H1 (cell line): Measurements from ENCODE around the gene SRSF1. TPM values are rescaled to one million over a fixed set of nuclear protein-coding genes. Genes with fewer than 3 reads are reported as not detected.

Experiments used
- CTCF ChIA-PET: fragments of 300-600 bp; sonication (Branson Sonifier 250); formaldehyde crosslinking; loops from one replicate; lab custom pipeline; 2021; ENCODE audit not compliant: partially characterized antibody; lab: Charles Lee
- POLR2A ChIA-PET: fragments of 300-600 bp; sonication (Branson Sonifier 250); formaldehyde crosslinking; loops from one replicate; lab custom pipeline; 2021; ENCODE audit warnings: inconsistent platforms; ENCODE audit not compliant: partially characterized antibody; lab: Charles Lee
- DNase-seq, 2 experiments: peaks; one replicate each; pipeline versions ENCODE4 v3.0.0 to v3.0.0-alpha.2; 2010 to 2022; ENCODE audit warnings: low spot score in 2 of 2, low read depth in 1 of 2, mixed read lengths in 1 of 2
- FAIRE-seq: peaks from 2 replicates; lab custom pipeline; 2011; peaks lifted over from hg19 to GRCh38; lab: Jason Lieb, UNC
- H2AFZ ChIP-seq: 2 replicates; pipeline ENCODE4 v1.8.1; 2012; ENCODE audit warnings: low read length, inconsistent platforms
- H2AK5ac ChIP-seq: 2 replicates; pipeline ENCODE4 v1.6.1; 2013; ENCODE audit warnings: low read depth, low read length
- H2BK120ac ChIP-seq: replicated peaks from 2 replicates; pipeline ENCODE3; 2013; ENCODE audit warnings: low read depth, low read length, inconsistent platforms
- H2BK12ac ChIP-seq: 2 replicates; pipeline ENCODE4 v1.6.1; 2013; ENCODE audit warnings: low read depth, low read length
- H2BK15ac ChIP-seq: 2 replicates; pipeline ENCODE4 v1.6.1; 2013; ENCODE audit warnings: low read length
- H2BK20ac ChIP-seq: 2 replicates; pipeline ENCODE4 v1.6.1; 2013; ENCODE audit warnings: low read length
- H2BK5ac ChIP-seq: 2 replicates; pipeline ENCODE4 v1.6.1; 2013; ENCODE audit warnings: low read depth, low read length
- H3K14ac ChIP-seq: 2 replicates; pipeline ENCODE4 v1.6.1; 2013; ENCODE audit warnings: inconsistent platforms; ENCODE audit not compliant: insufficient read length
- H3K18ac ChIP-seq: 2 replicates; pipeline ENCODE4 v1.6.1; 2013; ENCODE audit warnings: low read length; ENCODE audit errors: extremely low read depth
- H3K23ac ChIP-seq: 2 replicates; pipeline ENCODE4 v1.6.1; 2013; ENCODE audit warnings: inconsistent platforms; ENCODE audit not compliant: insufficient read length
- H3K23me2 ChIP-seq: 2 replicates; pipeline ENCODE4 v1.6.1; 2013; ENCODE audit warnings: low read depth, low read length
- H3K27ac ChIP-seq: 2 replicates; pipeline ENCODE4 v1.6.1; 2011; ENCODE audit warnings: low read depth, low read length, inconsistent platforms
- H3K27me3 ChIP-seq, 4 experiments: replicated peaks in 1 of 4; 1 replicate in 1 of 4; 2 replicates in 3 of 4; pipeline versions ENCODE4 v1.6.1 to v1.8.1; 2011 to 2013; ENCODE audit warnings: low read length in 3 of 4, mild to moderate bottlenecking in 3 of 4, inconsistent platforms in 2 of 4, mixed read lengths in 2 of 4, moderate library complexity in 1 of 4; ENCODE audit not compliant: control insufficient read depth in 3 of 4, insufficient read depth in 3 of 4; ENCODE audit errors: extremely low read depth in 1 of 4
- H3K36me3 ChIP-seq, 4 experiments: 2 replicates each; pipeline versions ENCODE4 v1.6.1 to v1.8.1; 2011 to 2013; ENCODE audit warnings: mild to moderate bottlenecking in 4 of 4, low read length in 3 of 4, moderate library complexity in 2 of 4, control low read depth in 1 of 4, inconsistent platforms in 1 of 4; ENCODE audit not compliant: insufficient read depth in 4 of 4, control insufficient read depth in 2 of 4
- H3K4ac ChIP-seq: replicated peaks from 2 replicates; pipeline ENCODE3; 2013; ENCODE audit warnings: low read length, low read depth, mixed read lengths, inconsistent platforms; ENCODE audit not compliant: insufficient read length
- H3K4me1 ChIP-seq, 4 experiments: replicated peaks in 1 of 4; 1 replicate in 1 of 4; 2 replicates in 3 of 4; pipeline versions ENCODE4 v1.6.1 to v1.8.1; 2011 to 2013; ENCODE audit warnings: low read length in 3 of 4, inconsistent platforms in 2 of 4, mixed read lengths in 1 of 4; ENCODE audit not compliant: insufficient read depth in 4 of 4, control insufficient read depth in 3 of 4
- H3K4me2 ChIP-seq, 2 experiments: 2 replicates each; pipeline versions ENCODE4 v1.6.1 to v1.8.1; 2011 to 2013; ENCODE audit warnings: low read depth in 2 of 2, low read length in 2 of 2, control low read depth in 1 of 2, inconsistent platforms in 1 of 2, mild to moderate bottlenecking in 1 of 2; ENCODE audit not compliant: insufficient read depth in 1 of 2
- H3K4me3 ChIP-seq, 4 experiments: fragments of 200-600, 300-600 bp in 1 of 4; sonication (generic), shearing (Covaris generic), sonication (Bioruptor Twin) in 1 of 4; 2 replicates each; pipeline versions ENCODE4 v1.5.1 to v1.8.1; 2011 to 2016; ENCODE audit warnings: low read length in 4 of 4, low read depth in 3 of 4, control low read depth in 2 of 4, inconsistent platforms in 2 of 4, mild to moderate bottlenecking in 2 of 4, mixed read lengths in 1 of 4, moderate library complexity in 1 of 4; ENCODE audit not compliant: insufficient read depth in 2 of 4; ENCODE audit errors: extremely low read depth in 1 of 4
- H3K56ac ChIP-seq: replicated peaks from 2 replicates; pipeline ENCODE3; 2013; ENCODE audit warnings: low read depth, mild to moderate bottlenecking, mixed read lengths, low read length, inconsistent platforms; ENCODE audit not compliant: insufficient read length
- H3K79me1 ChIP-seq: 2 replicates; pipeline ENCODE4 v1.6.1; 2013; ENCODE audit warnings: low read depth, low read length, control low read depth
- H3K79me2 ChIP-seq, 2 experiments: 2 replicates each; pipeline versions ENCODE4 v1.6.1 to v1.8.1; 2012 to 2013; ENCODE audit warnings: low read length in 2 of 2, mild to moderate bottlenecking in 2 of 2, inconsistent platforms in 1 of 2; ENCODE audit not compliant: insufficient read depth in 2 of 2, control insufficient read depth in 1 of 2
- H3K9ac ChIP-seq, 4 experiments: replicated peaks in 1 of 4; 1 replicate in 1 of 4; 2 replicates in 3 of 4; pipeline versions ENCODE4 v1.6.1 to v1.8.1; 2011 to 2013; ENCODE audit warnings: low read depth in 3 of 4, low read length in 3 of 4, control low read depth in 2 of 4, mild to moderate bottlenecking in 2 of 4, moderate library complexity in 2 of 4, inconsistent platforms in 1 of 4; ENCODE audit errors: extremely low read depth in 1 of 4
- H3K9me3 ChIP-seq, 2 experiments: 2 replicates each; pipeline versions ENCODE4 v1.6.1 to v1.8.1; 2012 to 2013; ENCODE audit warnings: mild to moderate bottlenecking in 2 of 2, moderate library complexity in 2 of 2, control low read depth in 1 of 2, inconsistent platforms in 1 of 2, low read depth in 1 of 2, low read length in 1 of 2, mixed read lengths in 1 of 2; ENCODE audit not compliant: insufficient read depth in 2 of 2
- H4K20me1 ChIP-seq, 2 experiments: replicated peaks in 1 of 2; 2 replicates each; pipeline versions ENCODE3 to v1.8.1; 2011 to 2013; ENCODE audit warnings: inconsistent platforms in 2 of 2, low read length in 2 of 2, mild to moderate bottlenecking in 1 of 2; ENCODE audit not compliant: insufficient read depth in 2 of 2, control insufficient read depth in 1 of 2
- H4K5ac ChIP-seq: 2 replicates; pipeline ENCODE4 v1.6.1; 2013; ENCODE audit warnings: low read length, low read depth, mixed read lengths, inconsistent platforms; ENCODE audit not compliant: insufficient read length
- H4K8ac ChIP-seq: 2 replicates; pipeline ENCODE4 v1.8.0; 2013; ENCODE audit warnings: mild to moderate bottlenecking, moderate library complexity, low read length, inconsistent platforms; ENCODE audit not compliant: insufficient read depth; ENCODE audit errors: extremely low read depth
- H4K91ac ChIP-seq: replicated peaks from 2 replicates; pipeline ENCODE3; 2013; ENCODE audit warnings: low read length, mixed read lengths, inconsistent platforms; ENCODE audit not compliant: insufficient read length
- ATF3 ChIP-seq: IDR thresholded peaks from 2 replicates; pipeline ENCODE4 v1.6.1; 2011; ENCODE audit warnings: low read depth, mild to moderate bottlenecking, low read length; ENCODE audit not compliant: insufficient read depth
- JUN ChIP-seq: IDR thresholded peaks from 2 replicates; pipeline ENCODE4 v1.6.1; 2011; ENCODE audit warnings: low read depth, mild to moderate bottlenecking, improper control_type of control experiment, low read length
- NANOG ChIP-seq: IDR thresholded peaks from 2 replicates; pipeline ENCODE4 v1.6.1; 2011; ENCODE audit warnings: low read length, low read depth, mild to moderate bottlenecking, inconsistent platforms; ENCODE audit not compliant: insufficient read depth, poor library complexity, severe bottlenecking
- POLR2A ChIP-seq, 2 experiments: IDR thresholded peaks; 1 replicate in 1 of 2; 2 replicates in 1 of 2; pipeline ENCODE4 v1.6.1; 2011; ENCODE audit warnings: low read depth in 2 of 2, low read length in 2 of 2, mild to moderate bottlenecking in 2 of 2; ENCODE audit errors: control extremely low read depth in 1 of 2
- RXRA ChIP-seq: IDR thresholded peaks from 2 replicates; pipeline ENCODE4 v1.6.1; 2011; ENCODE audit warnings: low read depth, mild to moderate bottlenecking, low read length, moderate library complexity; ENCODE audit not compliant: insufficient read depth
- TBP ChIP-seq: IDR thresholded peaks from 2 replicates; pipeline ENCODE4 v1.6.1; 2011; ENCODE audit warnings: low read depth, low read length, improper control_type of control experiment
- polyA plus RNA-seq, 7 experiments: library from polyadenylated mRNA; depleted of rRNA in 3 of 7; stranded (reverse) in 5 of 7; unstranded in 2 of 7; fragments of >200 nt in 5 of 7; fragments of 200-250 nt in 2 of 7; gene quantifications; 1 replicate in 5 of 7; 2 replicates in 1 of 7; 4 replicates in 1 of 7; pipeline versions ENCODE4 v1.2.1 to v1.2.3, GENCODE V29; 2011 to 2013; ENCODE audit warnings: missing spikeins in 2 of 7, mixed read lengths in 2 of 7
- total RNA-seq: library from RNA; stranded (reverse); fragmentation: NEBNext Ultra II Directional; extraction: Animal tissue kit (Norgen Biotek cat#: 25700); gene quantifications from 2 replicates; pipeline ENCODE4 v1.2.1, GENCODE V29; 2021

SRSF1 gene
- total and polyA plus RNA-seq, 2 of the 8 experiments (the other 6 are each of a cell fraction or from before 2014, with no cell fraction given) = 149 to 429 TPM

GRCh38 chr17:58028578-58028977 is 21.5 kb upstream of the SRSF1 start:
- POLR2A ChIA-PET = interaction anchor here (2.9 kb wide), 1 partner anchor 28 kb away, joined by 11 read pairs; no protein-coding TSS in a partner anchor
- Histone ChIP-seq H3K9me3 (no peaks in the 10 kb centered on the region), H4K91ac (no peak overlapping the region), H3K4ac (no peak overlapping the region), H3K56ac (no peak overlapping the region), H3K36me3 (no peaks in the 10 kb centered on the region), H3K23ac (no peak overlapping the region), H3K9ac (no peak overlapping the region), H3K4me2 (no peak overlapping the region), H3K23me2 (no peaks in the 10 kb centered on the region), H2BK15ac (no peak overlapping the region), H2AK5ac (no peak overlapping the region), H3K79me1 (no peaks in the 10 kb centered on the region), H3K4me3 (no peak overlapping the region), H4K5ac (no peak overlapping the region), H4K8ac (no peak overlapping the region), H2AFZ (no peak overlapping the region), H3K79me2 (no peaks in the 10 kb centered on the region), H3K14ac (no peak overlapping the region), H2BK20ac (no peak overlapping the region), H3K4me1 (peaks cover 0 to 10% (median 2%) of the 10 kb centered on the region in 4 experiments; a peak in 2 of 7 replicates), H3K18ac (no peak overlapping the region), H2BK120ac (no peak overlapping the region), H3K27ac (no peak overlapping the region), H2BK12ac (no peak overlapping the region), H4K20me1 (no peaks in the 10 kb centered on the region), H2BK5ac (no peak overlapping the region), H3K27me3 (no peaks in the 10 kb centered on the region)
- CTCF ChIA-PET = interaction anchor here (0.8 to 1.2 kb wide), 2 partner anchors 21 to 31 kb away, joined by 3 read pairs; no protein-coding TSS in a partner anchor
- DNase-seq (no peak), FAIRE-seq (no peak)
- no peak for TF ChIP-seq NANOG
- no peak for TF ChIP-seq JUN
- TF ChIP-seq ATF3 = no peak
- TF ChIP-seq RXRA = no peak
- no peak for TF ChIP-seq TBP
- no peak for TF ChIP-seq POLR2A (IDR thresholded peaks at IDR 0.05; ENCODE audit: control extremely low read depth in 1 of 2, low read depth in 2 of 2, low read length in 2 of 2)
